ENCODE results near the gene WNT6.

DNA sequence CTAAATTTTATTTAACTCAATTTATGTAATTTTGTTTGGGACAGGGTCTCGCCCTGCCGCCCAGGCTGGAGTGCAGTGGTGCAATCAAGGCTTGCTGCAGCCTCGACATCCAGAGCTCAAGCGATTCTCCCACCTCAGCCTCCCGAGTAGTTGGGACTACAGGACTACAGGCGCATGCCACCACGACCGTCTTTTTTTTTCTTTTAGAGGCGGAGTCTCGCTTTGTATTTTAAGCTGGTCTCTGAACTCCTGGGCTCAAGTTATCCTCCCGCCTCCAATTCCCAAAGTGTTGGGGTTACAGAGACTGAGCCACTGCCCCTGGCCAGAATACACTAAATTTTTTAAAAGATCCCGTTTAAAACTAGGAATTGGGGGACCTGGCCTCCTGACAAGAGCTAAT is 39.5 kb downstream of the WNT6 start:
- TF ChIP-seq, protein P1, sequence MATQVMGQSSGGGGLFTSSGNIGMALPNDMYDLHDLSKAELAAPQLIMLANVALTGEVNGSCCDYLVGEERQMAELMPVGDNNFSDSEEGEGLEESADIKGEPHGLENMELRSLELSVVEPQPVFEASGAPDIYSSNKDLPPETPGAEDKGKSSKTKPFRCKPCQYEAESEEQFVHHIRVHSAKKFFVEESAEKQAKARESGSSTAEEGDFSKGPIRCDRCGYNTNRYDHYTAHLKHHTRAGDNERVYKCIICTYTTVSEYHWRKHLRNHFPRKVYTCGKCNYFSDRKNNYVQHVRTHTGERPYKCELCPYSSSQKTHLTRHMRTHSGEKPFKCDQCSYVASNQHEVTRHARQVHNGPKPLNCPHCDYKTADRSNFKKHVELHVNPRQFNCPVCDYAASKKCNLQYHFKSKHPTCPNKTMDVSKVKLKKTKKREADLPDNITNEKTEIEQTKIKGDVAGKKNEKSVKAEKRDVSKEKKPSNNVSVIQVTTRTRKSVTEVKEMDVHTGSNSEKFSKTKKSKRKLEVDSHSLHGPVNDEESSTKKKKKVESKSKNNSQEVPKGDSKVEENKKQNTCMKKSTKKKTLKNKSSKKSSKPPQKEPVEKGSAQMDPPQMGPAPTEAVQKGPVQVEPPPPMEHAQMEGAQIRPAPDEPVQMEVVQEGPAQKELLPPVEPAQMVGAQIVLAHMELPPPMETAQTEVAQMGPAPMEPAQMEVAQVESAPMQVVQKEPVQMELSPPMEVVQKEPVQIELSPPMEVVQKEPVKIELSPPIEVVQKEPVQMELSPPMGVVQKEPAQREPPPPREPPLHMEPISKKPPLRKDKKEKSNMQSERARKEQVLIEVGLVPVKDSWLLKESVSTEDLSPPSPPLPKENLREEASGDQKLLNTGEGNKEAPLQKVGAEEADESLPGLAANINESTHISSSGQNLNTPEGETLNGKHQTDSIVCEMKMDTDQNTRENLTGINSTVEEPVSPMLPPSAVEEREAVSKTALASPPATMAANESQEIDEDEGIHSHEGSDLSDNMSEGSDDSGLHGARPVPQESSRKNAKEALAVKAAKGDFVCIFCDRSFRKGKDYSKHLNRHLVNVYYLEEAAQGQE (IDR thresholded peaks at IDR 0.05), result no peak
- TF ChIP-seq, protein P2, sequence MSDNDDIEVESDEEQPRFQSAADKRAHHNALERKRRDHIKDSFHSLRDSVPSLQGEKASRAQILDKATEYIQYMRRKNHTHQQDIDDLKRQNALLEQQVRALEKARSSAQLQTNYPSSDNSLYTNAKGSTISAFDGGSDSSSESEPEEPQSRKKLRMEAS (IDR thresholded peaks at IDR 0.05), result no peak
- TF ChIP-seq, protein P3, sequence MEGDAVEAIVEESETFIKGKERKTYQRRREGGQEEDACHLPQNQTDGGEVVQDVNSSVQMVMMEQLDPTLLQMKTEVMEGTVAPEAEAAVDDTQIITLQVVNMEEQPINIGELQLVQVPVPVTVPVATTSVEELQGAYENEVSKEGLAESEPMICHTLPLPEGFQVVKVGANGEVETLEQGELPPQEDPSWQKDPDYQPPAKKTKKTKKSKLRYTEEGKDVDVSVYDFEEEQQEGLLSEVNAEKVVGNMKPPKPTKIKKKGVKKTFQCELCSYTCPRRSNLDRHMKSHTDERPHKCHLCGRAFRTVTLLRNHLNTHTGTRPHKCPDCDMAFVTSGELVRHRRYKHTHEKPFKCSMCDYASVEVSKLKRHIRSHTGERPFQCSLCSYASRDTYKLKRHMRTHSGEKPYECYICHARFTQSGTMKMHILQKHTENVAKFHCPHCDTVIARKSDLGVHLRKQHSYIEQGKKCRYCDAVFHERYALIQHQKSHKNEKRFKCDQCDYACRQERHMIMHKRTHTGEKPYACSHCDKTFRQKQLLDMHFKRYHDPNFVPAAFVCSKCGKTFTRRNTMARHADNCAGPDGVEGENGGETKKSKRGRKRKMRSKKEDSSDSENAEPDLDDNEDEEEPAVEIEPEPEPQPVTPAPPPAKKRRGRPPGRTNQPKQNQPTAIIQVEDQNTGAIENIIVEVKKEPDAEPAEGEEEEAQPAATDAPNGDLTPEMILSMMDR (IDR thresholded peaks at IDR 0.05; ENCODE audit: low read depth, low read length, missing input control), result no peak
- TF ChIP-seq YY1 (IDR thresholded peaks at IDR 0.05), result no peak
- TF ChIP-seq HNF4G (IDR thresholded peaks at IDR 0.05), result no peak
- TF ChIP-seq EGR1 (IDR thresholded peaks at IDR 0.05; ENCODE audit: low read depth in 2 of 2), result no peak
